NCI-H1694 treated with DMSO at 0.1 percent for 48 hours (cell line): Measurements from ENCODE around the gene HLTF.
"Not testable (repeated sequence)": the region's sequence is repeated elsewhere in the genome, so short reads cannot be mapped to it uniquely, and the experiment has no call there.

Source experiments
- DNase-seq: peaks from one replicate; lab custom pipeline; 2025; lab: John Stamatoyannopoulos, UW

Gene HLTF

DNA sequence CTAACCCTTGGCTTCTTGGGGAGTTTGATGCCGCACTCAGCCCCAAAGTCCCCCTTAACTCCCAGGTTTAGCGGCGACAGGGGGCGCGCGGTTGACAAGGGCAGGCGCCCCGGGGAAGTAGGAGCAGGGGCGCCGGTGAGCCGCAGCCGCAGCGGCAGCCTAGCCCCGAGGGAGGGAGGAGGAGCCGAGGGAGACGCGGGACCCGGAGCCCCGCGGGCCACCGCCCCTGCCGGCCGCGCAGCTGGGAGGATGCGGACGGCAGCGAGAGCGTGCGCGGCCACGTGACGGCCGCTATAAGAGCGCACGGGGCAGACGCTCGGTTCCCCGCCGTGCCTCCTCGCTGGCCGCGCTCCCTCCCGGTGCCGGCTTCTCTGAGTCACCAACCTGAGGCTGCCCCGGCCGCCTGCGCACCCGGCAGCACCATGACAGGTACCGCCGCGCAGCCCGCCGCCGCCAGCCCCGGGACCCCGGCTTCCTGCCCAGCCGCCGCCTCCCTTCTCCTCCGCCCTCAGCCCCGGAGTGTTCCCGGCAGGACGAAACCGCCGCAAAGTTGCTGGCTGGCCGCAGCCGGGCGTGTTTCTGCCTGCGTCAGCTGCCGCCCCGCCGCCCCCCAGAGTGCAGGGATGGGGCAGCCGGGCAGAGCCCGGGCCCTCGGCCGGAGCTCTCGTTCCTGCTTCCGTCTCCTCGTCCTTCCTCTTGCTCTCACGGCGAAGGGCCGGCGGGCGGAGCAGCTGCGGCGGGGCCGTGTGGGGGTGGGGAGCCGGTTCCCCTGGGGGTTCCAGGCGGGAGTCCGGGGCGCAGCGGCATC is 94.9 kb downstream of the HLTF start, which contains the start of gene GYG1:
Gene GYG1, plus strand, starts transcription at position 322 of the 808 bp plus-strand sequence. Its CDS starts 101 bp downstream, at position 423.
- no peak for DNase-seq

DNA sequence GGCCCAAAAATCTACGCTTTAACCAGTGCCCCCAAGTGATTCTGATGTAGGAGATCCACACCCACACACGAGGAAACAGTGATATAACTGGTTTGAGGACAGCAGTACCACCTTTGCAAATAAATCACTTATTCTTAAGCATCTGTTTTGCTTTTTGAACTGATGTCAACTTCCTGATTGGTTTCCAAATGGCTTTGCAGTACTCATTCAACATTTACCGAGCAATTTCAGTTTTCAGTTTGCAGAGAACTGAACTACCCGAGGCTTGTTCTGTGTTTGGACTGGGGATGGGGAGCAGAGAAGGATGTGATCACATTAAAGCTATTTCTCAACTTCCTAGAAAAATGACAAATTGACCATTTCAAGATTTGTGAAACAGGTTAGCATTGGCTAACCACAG is 96.1 kb downstream of the HLTF start:
- no peak for DNase-seq

DNA sequence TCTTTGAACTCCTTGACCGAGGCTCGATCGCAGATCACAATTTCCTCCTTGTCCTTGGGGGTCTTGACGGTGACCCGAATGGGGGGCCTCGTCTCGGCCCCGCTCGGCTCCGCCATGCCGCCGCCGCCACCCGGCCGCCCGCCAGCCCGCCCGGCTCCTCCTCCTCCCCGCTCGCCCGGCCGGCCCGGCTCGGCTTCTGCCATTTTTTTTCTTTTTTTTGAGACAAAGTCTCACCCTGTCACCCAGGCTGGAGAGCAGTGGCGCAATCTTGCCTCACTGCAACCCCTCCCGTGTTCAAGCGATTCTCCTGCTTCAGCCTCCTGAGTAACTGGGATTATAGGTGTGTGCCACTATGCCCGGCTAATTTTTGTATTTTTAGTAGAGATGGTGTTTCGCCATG is 98.8 kb downstream of the HLTF start:
- DNase-seq, result not testable (repeated sequence)

DNA sequence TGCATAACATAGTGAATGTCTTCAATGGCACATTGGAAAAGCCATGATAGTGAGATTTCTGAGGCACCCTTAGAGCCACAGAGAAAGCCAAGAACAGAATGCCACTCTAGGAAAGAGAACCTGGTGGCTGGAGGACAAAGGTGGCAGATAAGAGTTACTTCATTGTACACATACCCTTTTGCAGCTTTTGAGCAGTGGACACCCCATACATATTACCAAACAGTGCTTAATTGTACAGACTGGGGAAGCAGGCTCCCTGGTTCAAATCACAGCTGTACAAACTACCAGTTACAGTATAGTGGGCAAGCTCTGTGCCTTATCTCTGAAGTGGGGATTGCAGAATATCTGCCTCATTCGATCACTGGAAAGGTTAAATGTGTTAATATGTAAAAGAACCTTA is 105.1 kb downstream of the HLTF start:
- no peak for DNase-seq
